Lower leg skin (tissue), 4 donors: ENCODE data around the gene ERRFI1. TPM values are rescaled to one million over a fixed set of nuclear protein-coding genes. Genes with fewer than 3 reads are reported as not detected.

ENCODE experiments used
- DNase-seq, 2 donors: peaks; one replicate each; pipeline ENCODE4 v3.0.0-alpha.2; 2019; ENCODE audit warnings: low spot score in 2 of 2
- H3K4me3 ChIP-seq: fragments of 200-600 bp; sonication (generic); 2 replicates; pipeline ENCODE4 v1.5.1; 2017; ENCODE audit warnings: mild to moderate bottlenecking, low read depth; ENCODE audit not compliant: poor library complexity, severe bottlenecking
- CTCF ChIP-seq, 3 donors: fragments of 450-650 bp; IDR thresholded peaks; one replicate each; pipeline ENCODE4 v1.5.1; 2016; ENCODE audit warnings: antibody characterized with exemption in 3 of 3, mild to moderate bottlenecking in 3 of 3, moderate library complexity in 2 of 3
- POLR2A ChIP-seq, 2 donors: fragments of 450-650 bp; IDR thresholded peaks; one replicate each; pipeline ENCODE4 v1.6.1; 2016 to 2017; ENCODE audit warnings: antibody characterized with exemption in 2 of 2, mild to moderate bottlenecking in 1 of 2, moderate library complexity in 1 of 2
- WGBS, 2 donors: methylation state at CpG; one replicate each; pipeline ENCODE4 v1.1.5; 2018; 5-methylcytosine and 5-hydroxymethylcytosine counted together
- intact Hi-C: fragments of 100-400 bp; cut with DNase I; formaldehyde crosslinking; loops from one replicate; pipeline ENCODE4 v1.15.0; 2023; ENCODE audit warnings: low total_unique reads
- total RNA-seq, 4 donors: library from RNA; depleted of rRNA; stranded (reverse); fragments of >200 nt; gene quantifications; one replicate each; pipeline ENCODE4 v1.1.0, GENCODE V29; 2016

Gene ERRFI1
- total RNA-seq, 4 donors from 2014 or later = 93.6 to 566 (median 163) TPM

- TF ChIP-seq POLR2A (IDR thresholded peaks at IDR 0.05) (no peak), CTCF (IDR thresholded peaks at IDR 0.05) (no peak)
- intact Hi-C loops = no loop called here
These were observed 6.9 kb downstream of the ERRFI1 start for GRCh38 chr1:8019229-8019620.

GRCh38 chr1:8018492-8019228 is 7.4 kb downstream of the ERRFI1 start:
- DNase-seq = no peak
- no peak for TF ChIP-seq POLR2A (IDR thresholded peaks at IDR 0.05)
- TF ChIP-seq CTCF (IDR thresholded peaks at IDR 0.05) = no peak
- 81 to 88% methylated on average over 3 of the region's 3 CpGs for WGBS, 2 donors
- intact Hi-C loops = no loop called here
- no peak overlapping the region for H3K4me3 ChIP-seq

More at GRCh38 chr1:8019229-8019620, 6.9 kb downstream of the ERRFI1 start:
- 91% methylated on average over 5 of the region's 5 CpGs for WGBS, 2 donors
- no peak for DNase-seq
- H3K4me3 ChIP-seq = no peak overlapping the region

DNA sequence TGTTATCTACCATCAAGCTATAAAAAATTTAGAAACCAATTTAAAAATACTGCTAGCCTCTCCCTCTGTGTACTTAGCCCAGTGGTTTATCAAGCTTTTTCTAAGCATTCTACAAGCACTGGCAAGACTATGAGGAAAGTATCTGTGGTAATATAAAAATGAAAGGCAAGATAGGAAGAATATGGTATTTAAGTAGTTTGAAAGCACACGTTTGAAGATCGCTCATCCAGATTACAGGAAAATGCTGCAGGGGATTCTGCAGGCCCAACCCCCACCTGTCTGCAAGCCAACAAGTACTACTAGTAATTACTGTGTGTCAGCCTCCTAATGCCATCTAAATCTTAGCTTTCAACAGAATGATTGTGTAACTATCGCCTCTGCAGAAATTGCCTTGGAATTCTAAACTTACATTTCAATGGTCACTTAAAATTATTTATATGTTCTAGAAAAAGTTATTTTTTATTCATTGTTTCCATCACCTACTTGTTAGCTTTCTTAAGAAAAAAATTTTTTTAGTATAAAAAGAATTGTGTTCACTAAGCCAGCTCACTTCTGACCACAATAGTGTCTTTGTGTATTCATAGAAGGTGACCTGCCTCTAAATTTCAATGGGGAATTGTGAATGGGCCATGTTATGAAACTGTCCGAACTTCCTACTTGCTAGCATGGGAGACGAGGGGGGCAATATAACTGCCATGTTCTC is 8.5 kb downstream of the ERRFI1 start:
- no peak overlapping the region for H3K4me3 ChIP-seq
- TF ChIP-seq CTCF (IDR thresholded peaks at IDR 0.05) (no peak), POLR2A (IDR thresholded peaks at IDR 0.05) (no peak)
- intact Hi-C loops = no loop called here
- WGBS, 2 donors = 31 to 34% methylated on average over 5 of the region's 5 CpGs
- DNase-seq = no peak

- intact Hi-C loops = no loop called here
- TF ChIP-seq POLR2A (IDR thresholded peaks at IDR 0.05) = no peak
- DNase-seq = no peak
- no peak overlapping the region for H3K4me3 ChIP-seq
These were observed 9.2 kb downstream of the ERRFI1 start for GRCh38 chr1:8016895-8017241.

- DNase-seq = no peak
- H3K4me3 ChIP-seq = no peak overlapping the region
- intact Hi-C loops = no loop called here
- TF ChIP-seq CTCF (IDR thresholded peaks at IDR 0.05) = no peak
- no peak for TF ChIP-seq POLR2A (IDR thresholded peaks at IDR 0.05)
- 28 to 34% methylated on average over 4 of the region's 4 CpGs for WGBS, 2 donors
These were observed 9.8 kb downstream of the ERRFI1 start for GRCh38 chr1:8016210-8016894.

- WGBS, 2 donors = 27% methylated on average over 2 of the region's 2 CpGs
- DNase-seq = no peak
- TF ChIP-seq CTCF (IDR thresholded peaks at IDR 0.05) (no peak), POLR2A (IDR thresholded peaks at IDR 0.05) (no peak)
- H3K4me3 ChIP-seq = no peak overlapping the region
- intact Hi-C loops = no loop called here
These were observed 10.3 kb downstream of the ERRFI1 start for GRCh38 chr1:8015809-8016165.
